HG02870 (cell line): ENCODE measurements around the gene PRX.
"Not testable (repeated sequence)": the region's sequence is repeated elsewhere in the genome, so short reads cannot be mapped to it uniquely, and the experiment has no call there.

Experiments used
- ATAC-seq: cut with Tn5 transposase; IDR thresholded peaks from one replicate; pipeline ENCODE4 v1.9.1; 2021; ENCODE audit warnings: mild to moderate bottlenecking, moderate library complexity; ENCODE audit not compliant: unreplicated experiment

PRX gene

GRCh38 chr19:40413291-40413845 is at the start of gene PRX:
PRX (minus strand) TSS chr19:40413378; CDS start chr19:40407932, 5,446 bp downstream.
- ATAC-seq = no peak

- ATAC-seq = no peak
Observed at GRCh38 chr19:40461669-40462221, 48.6 kb upstream of the PRX start.

- ATAC-seq = no peak
Observed at GRCh38 chr19:40460185-40460584, 47.0 kb upstream of the PRX start.

- no peak for ATAC-seq
Observed at GRCh38 chr19:40458597-40458974, 45.4 kb upstream of the PRX start.

GRCh38 chr19:40457953-40458596 is 44.9 kb upstream of the PRX start:
- ATAC-seq = no peak

GRCh38 chr19:40457048-40457447 is 43.9 kb upstream of the PRX start:
- ATAC-seq = no peak

GRCh38 chr19:40453943-40454342 is 40.8 kb upstream of the PRX start:
- ATAC-seq = not testable (repeated sequence)

- ATAC-seq = no peak
Observed at GRCh38 chr19:40453151-40453735, 40.1 kb upstream of the PRX start.

- no peak for ATAC-seq
Observed at GRCh38 chr19:40452016-40452415, 38.8 kb upstream of the PRX start.

- no peak for ATAC-seq
Observed at GRCh38 chr19:40450664-40451063, 37.5 kb upstream of the PRX start.

- no peak for ATAC-seq
Observed at GRCh38 chr19:40449506-40449905, 36.3 kb upstream of the PRX start.

- no peak for ATAC-seq
Observed at GRCh38 chr19:40446263-40446784, 33.1 kb upstream of the PRX start.

GRCh38 chr19:40445780-40446262 is 32.6 kb upstream of the PRX start:
- no peak for ATAC-seq

- ATAC-seq = no peak
Observed at GRCh38 chr19:40444825-40445312, 31.7 kb upstream of the PRX start.

- ATAC-seq = peak; percentile 58
Observed at GRCh38 chr19:40444000-40444824, 31.0 kb upstream of the PRX start, which contains the start of gene SERTAD3. SERTAD3 (minus strand) TSS chr19:40444335; CDS start chr19:40442080, 2,255 bp downstream.

- peak; percentile 63 for ATAC-seq
Observed at GRCh38 chr19:40443131-40443999, 30.2 kb upstream of the PRX start.

- no peak for ATAC-seq
Observed at GRCh38 chr19:40442328-40443130, 29.4 kb upstream of the PRX start.

GRCh38 chr19:40441719-40442253 is 28.6 kb upstream of the PRX start:
- no peak for ATAC-seq

GRCh38 chr19:40438284-40438683 is 25.1 kb upstream of the PRX start:
- no peak for ATAC-seq
